Spleen (tissue), 11 donors: ENCODE results near the gene PAFAH1B1. TPM values are rescaled to one million over a fixed set of nuclear protein-coding genes. Genes with fewer than 3 reads are reported as not detected.

Experiments used
- DNase-seq: peaks from one replicate; pipeline ENCODE4 v3.0.0-alpha.2; 2020
- H3K27ac ChIP-seq, 8 donors: fragments of 200-600 bp; sonication (generic) in 7 of 8; 1 replicate in 4 of 8; 2 replicates in 4 of 8; pipeline versions ENCODE4 v1.5.0 to v1.8.0; 2016 to 2021; ENCODE audit warnings: inconsistent platforms in 4 of 8, mild to moderate bottlenecking in 4 of 8, moderate library complexity in 1 of 8
- H3K27me3 ChIP-seq, 7 donors: fragments of 200-600 bp; sonication (generic) in 6 of 7; replicated peaks in 1 of 7; 1 replicate in 4 of 7; 2 replicates in 3 of 7; pipeline versions ENCODE4 v1.5.0 to v1.8.0; 2016 to 2021; ENCODE audit warnings: inconsistent platforms in 3 of 7, mild to moderate bottlenecking in 1 of 7
- H3K36me3 ChIP-seq, 6 donors: fragments of 200-600 bp; sonication (generic) in 5 of 6; 1 replicate in 4 of 6; 2 replicates in 2 of 6; pipeline versions ENCODE4 v1.5.0 to v1.8.0; 2016 to 2021; ENCODE audit warnings: inconsistent platforms in 2 of 6
- H3K4me1 ChIP-seq, 6 donors: fragments of 200-600 bp; sonication (generic) in 5 of 6; 1 replicate in 3 of 6; 2 replicates in 3 of 6; pipeline versions ENCODE4 v1.5.0 to v1.8.0; 2016 to 2021; ENCODE audit warnings: inconsistent platforms in 3 of 6
- H3K4me3 ChIP-seq, 8 donors: fragments of 200-600 bp; sonication (generic) in 7 of 8; 1 replicate in 4 of 8; 2 replicates in 4 of 8; pipeline versions ENCODE4 v1.5.0 to v1.8.0; 2016 to 2021; ENCODE audit warnings: inconsistent platforms in 4 of 8, mild to moderate bottlenecking in 4 of 8, moderate library complexity in 2 of 8
- H3K9me3 ChIP-seq, 8 donors: fragments of 200-600 bp; sonication (generic) in 7 of 8; 1 replicate in 4 of 8; 2 replicates in 4 of 8; pipeline versions ENCODE4 v1.5.0 to v1.8.0; 2016 to 2021; ENCODE audit warnings: inconsistent platforms in 4 of 8
- CTCF ChIP-seq, 11 experiments: fragments of 200-600 bp in 7 of 11; fragments of 450-650 bp in 4 of 11; sonication (generic) in 4 of 11; IDR thresholded peaks in 8 of 11; conservative IDR thresholded peaks in 3 of 11; 1 replicate in 7 of 11; 2 replicates in 4 of 11; pipeline versions ENCODE4 v1.4.0 to v1.8.0; 2016 to 2021; ENCODE audit warnings: antibody characterized with exemption in 11 of 11, inconsistent platforms in 4 of 11, mild to moderate bottlenecking in 1 of 11
- POLR2A ChIP-seq, 3 donors: fragments of 450-650 bp; IDR thresholded peaks; one replicate each; pipeline ENCODE4 v1.5.1; 2017; ENCODE audit warnings: antibody characterized with exemption in 3 of 3, mild to moderate bottlenecking in 1 of 3
- POLR2AphosphoS5 ChIP-seq, 3 donors: sonication (generic); formaldehyde crosslinking; IDR thresholded peaks; one replicate each; pipeline ENCODE4 v1.5.1; 2017; ENCODE audit warnings: antibody characterized with exemption in 3 of 3
- WGBS, 5 donors: extraction: QIAGEN DNeasy Blood & Tissue Kit in 3 of 5; methylation state at CpG; one replicate each; pipeline versions ENCODE4 v1.1.5 to v1.1.7; 2013 to 2018; 5-methylcytosine and 5-hydroxymethylcytosine counted together
- intact Hi-C: fragments of 100-400 bp; cut with DNase I; formaldehyde crosslinking; loops from one replicate; pipeline ENCODE4 v1.15.0; 2023; ENCODE audit warnings: low total_unique reads
- polyA plus RNA-seq, 3 donors: library from polyadenylated mRNA; stranded (reverse); fragments of 200-250 nt; gene quantifications; one replicate each; pipeline ENCODE4 v1.2.1, GENCODE V29; 2013
- total RNA-seq, 7 donors: library from RNA; depleted of rRNA in 3 of 7; stranded (reverse); fragments of >200 nt in 3 of 7; fragmentation: NEBNext Ultra II Directional in 4 of 7; extraction: Animal tissue kit (Norgen Biotek cat#: 25700) in 4 of 7; gene quantifications; one replicate each; pipeline versions ENCODE4 v1.1.0 to v1.2.1, GENCODE V29; 2016 to 2021
- donor health status: healthy with polysubstance abuse.
- donor health status: DM: no; HTN: no; CAD: no; lungs with moderate emphysema.
- donor health status: DM: no; HTN: no; CAD: no.
- donor health status: Bipolar disorder and iron deficiency.
- donor health status: healthy.
- donor health status: DM: no; HTN: no; CAD: no.
- donor health status: DM: yes; HTN: yes; CAD: no.

The PAFAH1B1 gene
- total and polyA plus RNA-seq, 10 donors: 20.8 to 175 (median 104) TPM

- Histone ChIP-seq H3K27ac (no peak overlapping the region), H3K9me3 (no peaks in the 10 kb centered on the region), H3K4me3 (no peak overlapping the region), H3K27me3 (no peaks in the 10 kb centered on the region), H3K4me1 (no peaks in the 10 kb centered on the region), H3K36me3 (peaks cover 3 to 99% (median 73%) of the 10 kb centered on the region in 6 donors)
- TF ChIP-seq POLR2AphosphoS5 (IDR thresholded peaks at IDR 0.05) (no peak), CTCF (IDR thresholded peaks at IDR 0.05 in 8 of 11, conservative IDR thresholded peaks at IDR 0.05 in 3 of 11) (no peak), POLR2A (IDR thresholded peaks at IDR 0.05) (no peak)
- no peak for DNase-seq
- WGBS, 5 donors: 90 to 97% (median 95%) methylated on average over 2 of the region's 2 CpGs
- intact Hi-C loops: no loop called here
Observed at GRCh38 chr17:2680961-2681360, 87.5 kb downstream of the PAFAH1B1 start.

- Histone ChIP-seq H3K27ac (no peak overlapping the region), H3K27me3 (no peaks in the 10 kb centered on the region), H3K4me3 (no peak overlapping the region), H3K4me1 (no peaks in the 10 kb centered on the region), H3K36me3 (peaks cover 3 to 92% (median 67%) of the 10 kb centered on the region in 6 donors), H3K9me3 (no peaks in the 10 kb centered on the region)
- no peak for TF ChIP-seq POLR2A (IDR thresholded peaks at IDR 0.05)
- no peak for DNase-seq
- intact Hi-C loops: no loop called here
- 89 to 95% (median 91%) methylated on average over 7 of the region's 7 CpGs for WGBS, 5 donors
Observed at GRCh38 chr17:2681650-2682049, 88.2 kb downstream of the PAFAH1B1 start.

- H3K4me3 ChIP-seq: no peak overlapping the region
- no peaks in the 10 kb centered on the region for H3K9me3 ChIP-seq
- no peaks in the 10 kb centered on the region for H3K27me3 ChIP-seq
- TF ChIP-seq POLR2A (IDR thresholded peaks at IDR 0.05) (no peak), POLR2AphosphoS5 (IDR thresholded peaks at IDR 0.05) (no peak), CTCF (IDR thresholded peaks at IDR 0.05 in 8 of 11, conservative IDR thresholded peaks at IDR 0.05 in 3 of 11) (no peak)
- H3K36me3 ChIP-seq: peaks cover 3 to 85% (median 63%) of the 10 kb centered on the region in 6 donors
- no peaks in the 10 kb centered on the region for H3K4me1 ChIP-seq
- 87 to 93% (median 89%) methylated on average over 3 of the region's 3 CpGs for WGBS, 5 donors
- DNase-seq: no peak
- H3K27ac ChIP-seq: no peak overlapping the region
- intact Hi-C loops: no loop called here
Observed at GRCh38 chr17:2682176-2682938, 88.9 kb downstream of the PAFAH1B1 start.

GRCh38 chr17:2683912-2684311, 90.5 kb downstream of the PAFAH1B1 start:
- H3K36me3 ChIP-seq: peaks cover 3 to 73% (median 49%) of the 10 kb centered on the region in 6 donors
- no peak overlapping the region for H3K4me3 ChIP-seq
- no peak overlapping the region for H3K27ac ChIP-seq
- intact Hi-C loops: no loop called here
- no peaks in the 10 kb centered on the region for H3K27me3 ChIP-seq
- WGBS, 5 donors: 82 to 91% (median 85%) methylated on average over 8 of the region's 8 CpGs
- peaks cover 0 to 5% (median 3%) of the 10 kb centered on the region in 6 donors for H3K4me1 ChIP-seq
- no peak for DNase-seq
- H3K9me3 ChIP-seq: no peaks in the 10 kb centered on the region
- no peak for TF ChIP-seq POLR2AphosphoS5 (IDR thresholded peaks at IDR 0.05)
- TF ChIP-seq POLR2A (IDR thresholded peaks at IDR 0.05): no peak
- no peak for TF ChIP-seq CTCF (IDR thresholded peaks at IDR 0.05 in 8 of 11, conservative IDR thresholded peaks at IDR 0.05 in 3 of 11)
